ENCODE results near the gene DDX18. TPM values are rescaled to one million over a fixed set of nuclear protein-coding genes. Genes with fewer than 3 reads are reported as not detected.

Gene DDX18
- total RNA-seq, 1 donor from 2014 or later, result 79.2 TPM

Other genes with a start within 250 kb of the DDX18 start
- 34.8 and 41.2 TPM in 2 replicates for gene CCDC93, start 199.4 kb downstream of the DDX18 start, total RNA-seq

Data from T-helper 1 cell treated with Interleukin-12 subunit alpha and Interleukin-12 subunit beta and Interleukin-4 antibody, amounts not matched to agents 30 ng/mL and 1 ng/mL, for 36 hours (primary cell).